ENCODE data around the gene PGAM5. TPM values are rescaled to one million over a fixed set of nuclear protein-coding genes. Genes with fewer than 3 reads are reported as not detected.
A peak's percentile ranks its signal among the peaks of the same experiment; 100 is the strongest.

Gene PGAM5
- total and polyA plus RNA-seq, 2 of the 13 experiments (the other 11 are each of a cell fraction or from before 2014, with no cell fraction given) = 18.0 to 77.9 TPM

DNA sequence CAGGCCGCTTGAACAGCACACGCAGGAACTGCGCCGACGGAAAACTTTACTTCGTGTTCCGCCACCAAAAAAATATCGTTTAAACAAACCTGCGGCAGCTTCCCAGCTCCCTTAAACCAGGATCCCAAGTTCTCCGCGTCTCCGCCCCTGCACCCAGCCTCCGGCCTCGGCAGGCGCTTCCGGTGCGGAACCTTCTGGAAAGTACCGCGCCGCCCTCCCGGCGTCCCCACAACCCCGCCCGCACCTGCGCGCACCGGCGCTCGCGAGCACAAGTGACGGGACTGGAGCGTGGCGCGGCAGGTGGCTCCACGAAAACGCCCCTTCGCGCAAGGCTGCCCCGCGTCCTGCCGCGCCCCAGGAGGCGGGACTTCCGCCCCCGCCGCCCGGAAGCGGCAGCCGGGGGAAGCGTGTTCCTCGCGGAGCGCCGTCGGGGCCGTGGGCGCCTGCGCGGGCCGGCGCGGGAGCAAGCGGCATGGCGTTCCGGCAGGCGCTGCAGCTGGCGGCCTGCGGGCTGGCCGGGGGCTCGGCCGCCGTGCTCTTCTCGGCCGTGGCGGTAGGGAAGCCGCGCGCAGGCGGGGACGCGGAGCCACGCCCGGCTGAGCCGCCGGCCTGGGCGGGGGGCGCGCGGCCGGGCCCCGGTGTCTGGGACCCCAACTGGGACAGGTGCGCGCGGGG is at the start of gene PGAM5 (continued):
- TF ChIP-seq, protein P1, sequence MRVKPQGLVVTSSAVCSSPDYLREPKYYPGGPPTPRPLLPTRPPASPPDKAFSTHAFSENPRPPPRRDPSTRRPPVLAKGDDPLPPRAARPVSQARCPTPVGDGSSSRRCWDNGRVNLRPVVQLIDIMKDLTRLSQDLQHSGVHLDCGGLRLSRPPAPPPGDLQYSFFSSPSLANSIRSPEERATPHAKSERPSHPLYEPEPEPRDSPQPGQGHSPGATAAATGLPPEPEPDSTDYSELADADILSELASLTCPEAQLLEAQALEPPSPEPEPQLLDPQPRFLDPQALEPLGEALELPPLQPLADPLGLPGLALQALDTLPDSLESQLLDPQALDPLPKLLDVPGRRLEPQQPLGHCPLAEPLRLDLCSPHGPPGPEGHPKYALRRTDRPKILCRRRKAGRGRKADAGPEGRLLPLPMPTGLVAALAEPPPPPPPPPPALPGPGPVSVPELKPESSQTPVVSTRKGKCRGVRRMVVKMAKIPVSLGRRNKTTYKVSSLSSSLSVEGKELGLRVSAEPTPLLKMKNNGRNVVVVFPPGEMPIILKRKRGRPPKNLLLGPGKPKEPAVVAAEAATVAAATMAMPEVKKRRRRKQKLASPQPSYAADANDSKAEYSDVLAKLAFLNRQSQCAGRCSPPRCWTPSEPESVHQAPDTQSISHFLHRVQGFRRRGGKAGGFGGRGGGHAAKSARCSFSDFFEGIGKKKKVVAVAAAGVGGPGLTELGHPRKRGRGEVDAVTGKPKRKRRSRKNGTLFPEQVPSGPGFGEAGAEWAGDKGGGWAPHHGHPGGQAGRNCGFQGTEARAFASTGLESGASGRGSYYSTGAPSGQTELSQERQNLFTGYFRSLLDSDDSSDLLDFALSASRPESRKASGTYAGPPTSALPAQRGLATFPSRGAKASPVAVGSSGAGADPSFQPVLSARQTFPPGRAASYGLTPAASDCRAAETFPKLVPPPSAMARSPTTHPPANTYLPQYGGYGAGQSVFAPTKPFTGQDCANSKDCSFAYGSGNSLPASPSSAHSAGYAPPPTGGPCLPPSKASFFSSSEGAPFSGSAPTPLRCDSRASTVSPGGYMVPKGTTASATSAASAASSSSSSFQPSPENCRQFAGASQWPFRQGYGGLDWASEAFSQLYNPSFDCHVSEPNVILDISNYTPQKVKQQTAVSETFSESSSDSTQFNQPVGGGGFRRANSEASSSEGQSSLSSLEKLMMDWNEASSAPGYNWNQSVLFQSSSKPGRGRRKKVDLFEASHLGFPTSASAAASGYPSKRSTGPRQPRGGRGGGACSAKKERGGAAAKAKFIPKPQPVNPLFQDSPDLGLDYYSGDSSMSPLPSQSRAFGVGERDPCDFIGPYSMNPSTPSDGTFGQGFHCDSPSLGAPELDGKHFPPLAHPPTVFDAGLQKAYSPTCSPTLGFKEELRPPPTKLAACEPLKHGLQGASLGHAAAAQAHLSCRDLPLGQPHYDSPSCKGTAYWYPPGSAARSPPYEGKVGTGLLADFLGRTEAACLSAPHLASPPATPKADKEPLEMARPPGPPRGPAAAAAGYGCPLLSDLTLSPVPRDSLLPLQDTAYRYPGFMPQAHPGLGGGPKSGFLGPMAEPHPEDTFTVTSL (CRISPR knock-in tag; IDR thresholded peaks at IDR 0.05; ENCODE audit: borderline replicate concordance) = no peak; the same call in 1 of the 2 replicates
- TF ChIP-seq GZF1 (CRISPR knock-in tag; IDR thresholded peaks at IDR 0.05) (no peak), MBD4 (IDR thresholded peaks at IDR 0.05; ENCODE audit: borderline replicate concordance, low read length) (no peak), FOXA3 (CRISPR knock-in tag; IDR thresholded peaks at IDR 0.05) (peak; percentile 68; the same call in 1 of the 2 replicates), KAT7 (CRISPR knock-in tag; IDR thresholded peaks at IDR 0.05; ENCODE audit: borderline replicate concordance) (no peak; the same call in 1 of the 2 replicates), NR2F2 (IDR thresholded peaks at IDR 0.05; ENCODE audit: borderline replicate concordance, low read depth) (no peak), HOXD1 (CRISPR knock-in tag; IDR thresholded peaks at IDR 0.05) (no peak), ZBTB1 (CRISPR knock-in tag; IDR thresholded peaks at IDR 0.05; ENCODE audit: borderline replicate concordance) (no peak), ZMYM3 (CRISPR knock-in tag; IDR thresholded peaks at IDR 0.05) (peak; percentile 25; the same call in 1 of the 2 replicates), ZMYM2 (CRISPR knock-in tag; IDR thresholded peaks at IDR 0.05) (0 out of 2 replicates have a peak, but pooled peaks have one; percentile 73), ZNF75D (CRISPR knock-in tag; IDR thresholded peaks at IDR 0.05; ENCODE audit: borderline replicate concordance) (no peak), ZNF607 (CRISPR knock-in tag; IDR thresholded peaks at IDR 0.05; ENCODE audit: borderline replicate concordance) (peak; percentile 90), TBX2 (CRISPR knock-in tag; IDR thresholded peaks at IDR 0.05; ENCODE audit: borderline replicate concordance) (peak; percentile 75), GATAD1 (CRISPR knock-in tag; IDR thresholded peaks at IDR 0.05) (peak; percentile 84), SCMH1 (CRISPR knock-in tag; IDR thresholded peaks at IDR 0.05; ENCODE audit: borderline replicate concordance) (no peak), ZNF709 (CRISPR knock-in tag; IDR thresholded peaks at IDR 0.05) (peak; percentile 81), SUZ12 (IDR thresholded peaks at IDR 0.05; ENCODE audit: low read depth, low read length) (no peak), PRPF4 (IDR thresholded peaks at IDR 0.05; ENCODE audit: low read depth, low read length, poor library complexity, severe bottlenecking) (no peak)
- TF ChIP-seq, protein P2, sequence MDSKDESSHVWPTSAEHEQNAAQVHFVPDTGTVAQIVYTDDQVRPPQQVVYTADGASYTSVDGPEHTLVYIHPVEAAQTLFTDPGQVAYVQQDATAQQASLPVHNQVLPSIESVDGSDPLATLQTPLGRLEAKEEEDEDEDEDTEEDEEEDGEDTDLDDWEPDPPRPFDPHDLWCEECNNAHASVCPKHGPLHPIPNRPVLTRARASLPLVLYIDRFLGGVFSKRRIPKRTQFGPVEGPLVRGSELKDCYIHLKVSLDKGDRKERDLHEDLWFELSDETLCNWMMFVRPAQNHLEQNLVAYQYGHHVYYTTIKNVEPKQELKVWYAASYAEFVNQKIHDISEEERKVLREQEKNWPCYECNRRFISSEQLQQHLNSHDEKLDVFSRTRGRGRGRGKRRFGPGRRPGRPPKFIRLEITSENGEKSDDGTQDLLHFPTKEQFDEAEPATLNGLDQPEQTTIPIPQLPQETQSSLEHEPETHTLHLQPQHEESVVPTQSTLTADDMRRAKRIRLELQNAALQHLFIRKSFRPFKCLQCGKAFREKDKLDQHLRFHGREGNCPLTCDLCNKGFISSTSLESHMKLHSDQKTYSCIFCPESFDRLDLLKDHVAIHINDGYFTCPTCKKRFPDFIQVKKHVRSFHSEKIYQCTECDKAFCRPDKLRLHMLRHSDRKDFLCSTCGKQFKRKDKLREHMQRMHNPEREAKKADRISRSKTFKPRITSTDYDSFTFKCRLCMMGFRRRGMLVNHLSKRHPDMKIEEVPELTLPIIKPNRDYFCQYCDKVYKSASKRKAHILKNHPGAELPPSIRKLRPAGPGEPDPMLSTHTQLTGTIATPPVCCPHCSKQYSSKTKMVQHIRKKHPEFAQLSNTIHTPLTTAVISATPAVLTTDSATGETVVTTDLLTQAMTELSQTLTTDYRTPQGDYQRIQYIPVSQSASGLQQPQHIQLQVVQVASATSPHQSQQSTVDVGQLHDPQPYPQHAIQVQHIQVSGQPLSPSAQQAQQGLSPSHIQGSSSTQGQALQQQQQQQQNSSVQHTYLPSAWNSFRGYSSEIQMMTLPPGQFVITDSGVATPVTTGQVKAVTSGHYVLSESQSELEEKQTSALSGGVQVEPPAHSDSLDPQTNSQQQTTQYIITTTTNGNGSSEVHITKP (CRISPR knock-in tag; IDR thresholded peaks at IDR 0.05; ENCODE audit: low read depth) = no peak
- TF ChIP-seq, protein P3, sequence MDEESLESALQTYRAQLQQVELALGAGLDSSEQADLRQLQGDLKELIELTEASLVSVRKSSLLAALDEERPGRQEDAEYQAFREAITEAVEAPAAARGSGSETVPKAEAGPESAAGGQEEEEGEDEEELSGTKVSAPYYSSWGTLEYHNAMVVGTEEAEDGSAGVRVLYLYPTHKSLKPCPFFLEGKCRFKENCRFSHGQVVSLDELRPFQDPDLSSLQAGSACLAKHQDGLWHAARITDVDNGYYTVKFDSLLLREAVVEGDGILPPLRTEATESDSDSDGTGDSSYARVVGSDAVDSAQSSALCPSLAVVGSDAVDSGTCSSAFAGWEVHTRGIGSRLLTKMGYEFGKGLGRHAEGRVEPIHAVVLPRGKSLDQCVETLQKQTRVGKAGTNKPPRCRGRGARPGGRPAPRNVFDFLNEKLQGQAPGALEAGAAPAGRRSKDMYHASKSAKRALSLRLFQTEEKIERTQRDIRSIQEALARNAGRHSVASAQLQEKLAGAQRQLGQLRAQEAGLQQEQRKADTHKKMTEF (CRISPR knock-in tag; IDR thresholded peaks at IDR 0.05) = peak; percentile 85; the same call in 1 of the 2 replicates
